HEK293 (cell line): ENCODE measurements around the gene VPS54.

ENCODE experiments used
- CTCF ChIA-PET: fragments of 350-600 bp; formaldehyde crosslinking; extraction: SDS; loops from one replicate; lab custom pipeline; 2021; ENCODE audit warnings: antibody characterized with exemption; lab: Yijun Ruan, JAX
- POLR2A ChIA-PET: fragments of 300-600 bp; formaldehyde crosslinking; extraction: SDS; loops from one replicate; lab custom pipeline; 2020; ENCODE audit warnings: antibody characterized with exemption, inconsistent platforms; lab: Yijun Ruan, JAX
- H3K27ac ChIP-seq: fragments of 200-500 bp; sonication (Bioruptor generic); 2 replicates; pipeline ENCODE4 v1.5.1; 2014; ENCODE audit warnings: low read depth, low read length, control low read depth, inconsistent platforms; ENCODE audit errors: extremely low read depth
- H3K36me3 ChIP-seq, 2 experiments: fragments of 200-500 bp in 1 of 2; sonication (Bioruptor generic) in 1 of 2; 1 replicate in 1 of 2; 2 replicates in 1 of 2; pipeline ENCODE4 v1.5.1; 2014 to 2017; ENCODE audit warnings: inconsistent platforms in 2 of 2, low read length in 2 of 2; ENCODE audit not compliant: control insufficient read depth in 2 of 2, insufficient read depth in 1 of 2
- H3K4me1 ChIP-seq: fragments of 200-500 bp; sonication (Bioruptor generic); 2 replicates; pipeline ENCODE4 v1.5.1; 2014; ENCODE audit warnings: mild to moderate bottlenecking, low read length, inconsistent platforms; ENCODE audit not compliant: control insufficient read depth, insufficient read depth
- H3K4me3 ChIP-seq: 2 replicates; pipeline ENCODE4 v1.5.1; 2011; ENCODE audit warnings: low read depth, mild to moderate bottlenecking, control low read depth, low read length, moderate library complexity
- H3K9me3 ChIP-seq: fragments of 200-500 bp; sonication (Bioruptor generic); 2 replicates; pipeline ENCODE4 v1.5.1; 2014; ENCODE audit warnings: low read depth, low read length, inconsistent platforms; ENCODE audit not compliant: control insufficient read depth, insufficient read depth
- HOXD13 ChIP-seq: sonication (generic); formaldehyde crosslinking; IDR thresholded peaks from 2 replicates; pipeline ENCODE4 v1.8.0; 2022; ENCODE audit warnings: missing genetic modification reagents, borderline replicate concordance
- TCF7L2 ChIP-seq: IDR thresholded peaks from 2 replicates; pipeline ENCODE4 v1.6.1; 2011; ENCODE audit warnings: low read depth, mild to moderate bottlenecking, inconsistent platforms, low read length, moderate library complexity, borderline replicate concordance
- ZNF114 ChIP-seq: fragments of 450-650 bp; formaldehyde crosslinking; IDR thresholded peaks from 2 replicates; pipeline ENCODE4 v1.5.0; 2017; ENCODE audit warnings: missing biosample characterization, missing genetic modification characterization
- ZNF133 ChIP-seq: fragments of 450-650 bp; formaldehyde crosslinking; IDR thresholded peaks from 2 replicates; pipeline ENCODE4 v1.5.1; 2016; ENCODE audit warnings: missing biosample characterization, missing genetic modification characterization
- ZNF157 ChIP-seq: fragments of 450-650 bp; formaldehyde crosslinking; IDR thresholded peaks from 2 replicates; pipeline ENCODE4 v1.5.1; 2016; ENCODE audit warnings: missing biosample characterization, missing genetic modification characterization
- ZNF292 ChIP-seq: fragments of 450-650 bp; formaldehyde crosslinking; IDR thresholded peaks from 2 replicates; pipeline ENCODE4 v1.5.1; 2016; ENCODE audit warnings: low read depth, missing biosample characterization, missing genetic modification characterization, borderline replicate concordance
- ZNF514 ChIP-seq: fragments of 450-650 bp; formaldehyde crosslinking; IDR thresholded peaks from 2 replicates; pipeline ENCODE4 v1.5.1; 2016; ENCODE audit warnings: missing biosample characterization, missing genetic modification characterization
- ZNF544 ChIP-seq: fragments of 450-650 bp; formaldehyde crosslinking; IDR thresholded peaks from 2 replicates; pipeline ENCODE4 v1.5.0; 2017; ENCODE audit warnings: missing biosample characterization, missing genetic modification characterization
- ZNF561 ChIP-seq: fragments of 450-650 bp; IDR thresholded peaks from 2 replicates; pipeline ENCODE4 v1.5.1; 2018; ENCODE audit warnings: missing biosample characterization, missing genetic modification characterization, borderline replicate concordance
- ZNF654 ChIP-seq: fragments of 450-650 bp; formaldehyde crosslinking; IDR thresholded peaks from 2 replicates; pipeline ENCODE4 v1.5.1; 2016; ENCODE audit warnings: low read depth, missing biosample characterization, missing genetic modification characterization
- ZNF677 ChIP-seq: fragments of 450-650 bp; IDR thresholded peaks from 2 replicates; pipeline ENCODE4 v1.5.0; 2018; ENCODE audit warnings: missing biosample characterization, mild to moderate bottlenecking, missing genetic modification characterization, moderate library complexity
- ZNF768 ChIP-seq: fragments of 450-650 bp; formaldehyde crosslinking; IDR thresholded peaks from 2 replicates; pipeline ENCODE4 v1.5.1; 2018; ENCODE audit warnings: missing biosample characterization, mild to moderate bottlenecking, missing genetic modification characterization
- ZSCAN23 ChIP-seq: fragments of 450-650 bp; formaldehyde crosslinking; IDR thresholded peaks from 2 replicates; pipeline ENCODE4 v1.5.1; 2016; ENCODE audit warnings: missing biosample characterization, missing genetic modification characterization
- TF ChIP-seq, protein P1 (sequence below): fragments of 450-650 bp; IDR thresholded peaks from 2 replicates; pipeline ENCODE4 v1.5.1; 2018; ENCODE audit warnings: missing biosample characterization, mild to moderate bottlenecking, missing genetic modification characterization
- TF ChIP-seq, protein P2 (sequence below): fragments of 450-650 bp; formaldehyde crosslinking; IDR thresholded peaks from 2 replicates; pipeline ENCODE4 v1.5.1; 2016; ENCODE audit warnings: missing biosample characterization, missing genetic modification characterization
- TF ChIP-seq, protein P3 (sequence below): fragments of 450-650 bp; formaldehyde crosslinking; IDR thresholded peaks from 2 replicates; pipeline ENCODE4 v1.5.1; 2016; ENCODE audit warnings: missing biosample characterization, missing genetic modification characterization
- TF ChIP-seq, protein P4 (sequence below): fragments of 450-650 bp; formaldehyde crosslinking; IDR thresholded peaks from 2 replicates; pipeline ENCODE4 v1.5.1; 2016; ENCODE audit warnings: missing biosample characterization, missing genetic modification characterization, borderline replicate concordance

VPS54 gene

DNA sequence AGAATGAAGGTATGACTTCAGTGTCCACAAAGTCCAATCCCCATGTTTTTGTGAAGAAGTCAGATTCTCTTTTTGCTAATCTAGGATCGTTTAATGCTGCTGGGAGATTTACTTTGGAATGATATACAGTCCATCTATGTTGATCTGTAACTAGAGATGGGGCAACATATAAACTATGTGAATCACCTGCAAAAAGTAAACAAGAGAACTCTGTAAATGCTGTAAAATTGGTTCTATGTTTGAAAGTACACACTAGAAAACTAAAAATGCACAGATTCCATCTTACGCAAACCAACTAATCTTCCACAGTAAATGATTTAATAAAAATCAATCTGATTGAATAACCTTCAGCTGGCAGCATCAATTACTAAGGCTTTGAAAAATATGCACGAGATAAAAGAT is 37.5 kb downstream of the VPS54 start:
- no peaks in the 10 kb centered on the region for H3K9me3 ChIP-seq
- peaks cover 12% of the 10 kb centered on the region; the same call in 1 of the 2 replicates for H3K4me1 ChIP-seq
- H3K4me3 ChIP-seq = no peak overlapping the region
- H3K27ac ChIP-seq = no peak overlapping the region
- POLR2A ChIA-PET = no interaction called here
- peaks cover 0 to 19% of the 10 kb centered on the region in 2 experiments; a peak in 2 of 3 replicates for H3K36me3 ChIP-seq
- CTCF ChIA-PET = no interaction called here
- TF ChIP-seq, protein P1, sequence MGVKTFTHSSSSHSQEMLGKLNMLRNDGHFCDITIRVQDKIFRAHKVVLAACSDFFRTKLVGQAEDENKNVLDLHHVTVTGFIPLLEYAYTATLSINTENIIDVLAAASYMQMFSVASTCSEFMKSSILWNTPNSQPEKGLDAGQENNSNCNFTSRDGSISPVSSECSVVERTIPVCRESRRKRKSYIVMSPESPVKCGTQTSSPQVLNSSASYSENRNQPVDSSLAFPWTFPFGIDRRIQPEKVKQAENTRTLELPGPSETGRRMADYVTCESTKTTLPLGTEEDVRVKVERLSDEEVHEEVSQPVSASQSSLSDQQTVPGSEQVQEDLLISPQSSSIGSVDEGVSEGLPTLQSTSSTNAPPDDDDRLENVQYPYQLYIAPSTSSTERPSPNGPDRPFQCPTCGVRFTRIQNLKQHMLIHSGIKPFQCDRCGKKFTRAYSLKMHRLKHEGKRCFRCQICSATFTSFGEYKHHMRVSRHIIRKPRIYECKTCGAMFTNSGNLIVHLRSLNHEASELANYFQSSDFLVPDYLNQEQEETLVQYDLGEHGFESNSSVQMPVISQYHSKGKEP (tag by site-specific recombination) = no peak
- TF ChIP-seq ZNF654 (tag by site-specific recombination) (no peak), HOXD13 (no peak), ZNF133 (no peak), ZNF677 (tag by site-specific recombination) (no peak), ZNF514 (tag by site-specific recombination) (no peak), TCF7L2 (no peak), ZNF544 (tag by site-specific recombination) (no peak), ZNF768 (tag by site-specific recombination) (no peak), ZSCAN23 (tag by site-specific recombination) (no peak), ZNF157 (tag by site-specific recombination) (no peak), ZNF561 (no peak), ZNF292 (tag by site-specific recombination) (no peak), ZNF114 (tag by site-specific recombination) (no peak)
- TF ChIP-seq, protein P2, sequence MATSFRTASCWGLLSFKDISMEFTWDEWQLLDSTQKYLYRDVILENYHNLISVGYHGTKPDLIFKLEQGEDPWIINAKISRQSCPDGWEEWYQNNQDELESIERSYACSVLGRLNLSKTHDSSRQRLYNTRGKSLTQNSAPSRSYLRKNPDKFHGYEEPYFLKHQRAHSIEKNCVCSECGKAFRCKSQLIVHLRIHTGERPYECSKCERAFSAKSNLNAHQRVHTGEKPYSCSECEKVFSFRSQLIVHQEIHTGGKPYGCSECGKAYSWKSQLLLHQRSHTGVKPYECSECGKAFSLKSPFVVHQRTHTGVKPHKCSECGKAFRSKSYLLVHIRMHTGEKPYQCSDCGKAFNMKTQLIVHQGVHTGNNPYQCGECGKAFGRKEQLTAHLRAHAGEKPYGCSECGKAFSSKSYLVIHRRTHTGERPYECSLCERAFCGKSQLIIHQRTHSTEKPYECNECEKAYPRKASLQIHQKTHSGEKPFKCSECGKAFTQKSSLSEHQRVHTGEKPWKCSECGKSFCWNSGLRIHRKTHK (tag by site-specific recombination) = no peak
- TF ChIP-seq, protein P3, sequence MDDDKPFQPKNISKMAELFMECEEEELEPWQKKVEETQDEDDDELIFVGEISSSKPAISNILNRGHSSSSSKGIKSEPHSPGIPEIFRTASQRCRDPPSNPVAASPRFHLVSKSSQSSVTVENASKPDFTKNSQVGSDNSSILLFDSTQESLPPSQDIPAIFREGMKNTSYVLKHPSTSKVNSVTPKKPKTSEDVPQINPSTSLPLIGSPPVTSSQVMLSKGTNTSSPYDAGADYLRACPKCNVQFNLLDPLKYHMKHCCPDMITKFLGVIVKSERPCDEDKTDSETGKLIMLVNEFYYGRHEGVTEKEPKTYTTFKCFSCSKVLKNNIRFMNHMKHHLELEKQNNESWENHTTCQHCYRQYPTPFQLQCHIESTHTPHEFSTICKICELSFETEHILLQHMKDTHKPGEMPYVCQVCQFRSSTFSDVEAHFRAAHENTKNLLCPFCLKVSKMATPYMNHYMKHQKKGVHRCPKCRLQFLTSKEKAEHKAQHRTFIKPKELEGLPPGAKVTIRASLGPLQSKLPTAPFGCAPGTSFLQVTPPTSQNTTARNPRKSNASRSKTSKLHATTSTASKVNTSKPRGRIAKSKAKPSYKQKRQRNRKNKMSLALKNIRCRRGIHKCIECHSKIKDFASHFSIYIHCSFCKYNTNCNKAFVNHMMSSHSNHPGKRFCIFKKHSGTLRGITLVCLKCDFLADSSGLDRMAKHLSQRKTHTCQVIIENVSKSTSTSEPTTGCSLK = no peak
- TF ChIP-seq, protein P4, sequence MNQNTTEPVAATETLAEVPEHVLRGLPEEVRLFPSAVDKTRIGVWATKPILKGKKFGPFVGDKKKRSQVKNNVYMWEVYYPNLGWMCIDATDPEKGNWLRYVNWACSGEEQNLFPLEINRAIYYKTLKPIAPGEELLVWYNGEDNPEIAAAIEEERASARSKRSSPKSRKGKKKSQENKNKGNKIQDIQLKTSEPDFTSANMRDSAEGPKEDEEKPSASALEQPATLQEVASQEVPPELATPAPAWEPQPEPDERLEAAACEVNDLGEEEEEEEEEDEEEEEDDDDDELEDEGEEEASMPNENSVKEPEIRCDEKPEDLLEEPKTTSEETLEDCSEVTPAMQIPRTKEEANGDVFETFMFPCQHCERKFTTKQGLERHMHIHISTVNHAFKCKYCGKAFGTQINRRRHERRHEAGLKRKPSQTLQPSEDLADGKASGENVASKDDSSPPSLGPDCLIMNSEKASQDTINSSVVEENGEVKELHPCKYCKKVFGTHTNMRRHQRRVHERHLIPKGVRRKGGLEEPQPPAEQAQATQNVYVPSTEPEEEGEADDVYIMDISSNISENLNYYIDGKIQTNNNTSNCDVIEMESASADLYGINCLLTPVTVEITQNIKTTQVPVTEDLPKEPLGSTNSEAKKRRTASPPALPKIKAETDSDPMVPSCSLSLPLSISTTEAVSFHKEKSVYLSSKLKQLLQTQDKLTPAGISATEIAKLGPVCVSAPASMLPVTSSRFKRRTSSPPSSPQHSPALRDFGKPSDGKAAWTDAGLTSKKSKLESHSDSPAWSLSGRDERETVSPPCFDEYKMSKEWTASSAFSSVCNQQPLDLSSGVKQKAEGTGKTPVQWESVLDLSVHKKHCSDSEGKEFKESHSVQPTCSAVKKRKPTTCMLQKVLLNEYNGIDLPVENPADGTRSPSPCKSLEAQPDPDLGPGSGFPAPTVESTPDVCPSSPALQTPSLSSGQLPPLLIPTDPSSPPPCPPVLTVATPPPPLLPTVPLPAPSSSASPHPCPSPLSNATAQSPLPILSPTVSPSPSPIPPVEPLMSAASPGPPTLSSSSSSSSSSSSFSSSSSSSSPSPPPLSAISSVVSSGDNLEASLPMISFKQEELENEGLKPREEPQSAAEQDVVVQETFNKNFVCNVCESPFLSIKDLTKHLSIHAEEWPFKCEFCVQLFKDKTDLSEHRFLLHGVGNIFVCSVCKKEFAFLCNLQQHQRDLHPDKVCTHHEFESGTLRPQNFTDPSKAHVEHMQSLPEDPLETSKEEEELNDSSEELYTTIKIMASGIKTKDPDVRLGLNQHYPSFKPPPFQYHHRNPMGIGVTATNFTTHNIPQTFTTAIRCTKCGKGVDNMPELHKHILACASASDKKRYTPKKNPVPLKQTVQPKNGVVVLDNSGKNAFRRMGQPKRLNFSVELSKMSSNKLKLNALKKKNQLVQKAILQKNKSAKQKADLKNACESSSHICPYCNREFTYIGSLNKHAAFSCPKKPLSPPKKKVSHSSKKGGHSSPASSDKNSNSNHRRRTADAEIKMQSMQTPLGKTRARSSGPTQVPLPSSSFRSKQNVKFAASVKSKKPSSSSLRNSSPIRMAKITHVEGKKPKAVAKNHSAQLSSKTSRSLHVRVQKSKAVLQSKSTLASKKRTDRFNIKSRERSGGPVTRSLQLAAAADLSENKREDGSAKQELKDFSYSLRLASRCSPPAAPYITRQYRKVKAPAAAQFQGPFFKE = no peak
